ENCODE measurements around the gene ATRN.

ATRN gene

DNA sequence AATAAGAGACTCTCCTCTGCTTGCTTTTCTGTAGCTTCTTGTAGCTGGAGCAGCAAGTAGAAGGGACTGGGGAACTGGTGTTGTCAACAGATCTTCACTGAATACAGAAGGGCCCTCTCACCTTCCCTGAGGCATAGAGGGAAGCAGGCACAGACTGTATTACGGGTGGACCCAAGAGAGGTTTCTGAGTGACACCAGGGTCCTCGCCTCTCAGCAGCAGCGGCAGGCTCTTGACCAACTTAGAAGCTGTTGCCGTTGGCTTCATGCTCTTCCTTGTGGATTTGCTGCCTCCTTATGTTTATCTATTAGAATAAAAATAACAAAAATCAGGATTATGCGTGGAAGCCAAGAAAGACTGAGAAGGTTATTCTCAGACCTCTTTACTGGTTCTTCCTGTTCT lies 160.7 kb downstream of the ATRN start:
- no peak for FAIRE-seq

DNA sequence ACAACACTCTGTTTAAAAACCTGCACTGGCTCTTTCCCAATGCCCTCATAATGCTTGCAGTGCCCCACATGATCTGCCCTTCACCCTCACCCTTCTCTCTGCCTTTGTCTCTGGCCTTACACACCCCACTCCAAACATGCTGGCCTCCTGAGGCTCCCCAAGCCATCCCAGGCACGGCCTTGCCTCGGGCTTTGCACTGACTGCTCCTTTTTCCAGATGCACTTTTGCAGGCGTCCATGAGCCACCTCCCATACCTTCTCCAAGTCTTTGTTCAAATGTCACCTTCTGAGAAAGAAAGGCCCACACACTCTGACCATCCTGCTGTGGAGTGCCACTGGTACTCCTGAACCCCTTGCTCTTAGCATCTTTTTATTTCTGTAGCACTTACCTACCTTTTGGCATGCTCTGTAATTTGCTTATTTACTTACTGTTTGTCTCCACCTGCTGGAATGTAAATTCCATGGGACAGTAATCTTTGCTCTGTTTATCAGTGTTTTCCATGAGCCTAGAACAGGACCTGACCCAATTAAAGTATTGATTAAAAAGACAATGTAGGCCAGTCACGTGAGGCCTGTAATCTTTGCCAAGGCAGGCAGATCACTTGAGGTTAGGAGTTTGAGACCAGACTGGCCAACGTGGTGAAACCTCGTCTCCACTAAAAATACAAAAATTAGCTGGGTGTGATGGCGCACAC lies 161.6 kb downstream of the ATRN start:
- no peak for FAIRE-seq

DNA sequence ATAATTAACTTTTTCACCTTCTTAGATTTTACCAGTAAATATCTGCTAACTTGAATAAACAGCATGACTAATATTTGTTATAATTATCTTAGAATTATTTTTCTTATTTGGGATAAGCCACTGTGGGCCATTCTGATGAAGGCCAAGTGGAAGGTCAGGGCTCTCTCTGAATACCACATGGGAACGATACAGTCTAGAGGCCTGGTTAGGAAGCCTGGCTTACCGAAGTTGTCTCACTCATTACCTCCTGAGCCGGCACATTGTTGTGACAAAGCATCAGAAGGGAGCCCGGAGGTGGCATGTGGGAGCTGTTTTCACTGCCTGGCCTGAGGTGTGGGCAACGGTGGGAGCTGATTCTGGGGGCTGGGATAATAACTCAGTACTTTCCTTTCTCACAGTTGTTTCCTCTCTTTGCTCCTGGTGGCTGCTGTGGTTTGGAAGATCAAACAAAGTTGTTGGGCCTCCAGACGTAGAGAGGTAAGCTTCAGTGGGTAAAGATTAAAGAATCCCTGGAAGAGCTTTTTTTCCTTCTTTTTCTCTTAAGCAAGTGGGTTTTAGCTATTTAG lies 163.2 kb downstream of the ATRN start:
- no peak for FAIRE-seq

GRCh38 chr20:3635346-3635745 lies 164.5 kb downstream of the ATRN start:
- no peak for FAIRE-seq

GRCh38 chr20:3640259-3640658 lies 169.4 kb downstream of the ATRN start:
- FAIRE-seq, result no peak

DNA sequence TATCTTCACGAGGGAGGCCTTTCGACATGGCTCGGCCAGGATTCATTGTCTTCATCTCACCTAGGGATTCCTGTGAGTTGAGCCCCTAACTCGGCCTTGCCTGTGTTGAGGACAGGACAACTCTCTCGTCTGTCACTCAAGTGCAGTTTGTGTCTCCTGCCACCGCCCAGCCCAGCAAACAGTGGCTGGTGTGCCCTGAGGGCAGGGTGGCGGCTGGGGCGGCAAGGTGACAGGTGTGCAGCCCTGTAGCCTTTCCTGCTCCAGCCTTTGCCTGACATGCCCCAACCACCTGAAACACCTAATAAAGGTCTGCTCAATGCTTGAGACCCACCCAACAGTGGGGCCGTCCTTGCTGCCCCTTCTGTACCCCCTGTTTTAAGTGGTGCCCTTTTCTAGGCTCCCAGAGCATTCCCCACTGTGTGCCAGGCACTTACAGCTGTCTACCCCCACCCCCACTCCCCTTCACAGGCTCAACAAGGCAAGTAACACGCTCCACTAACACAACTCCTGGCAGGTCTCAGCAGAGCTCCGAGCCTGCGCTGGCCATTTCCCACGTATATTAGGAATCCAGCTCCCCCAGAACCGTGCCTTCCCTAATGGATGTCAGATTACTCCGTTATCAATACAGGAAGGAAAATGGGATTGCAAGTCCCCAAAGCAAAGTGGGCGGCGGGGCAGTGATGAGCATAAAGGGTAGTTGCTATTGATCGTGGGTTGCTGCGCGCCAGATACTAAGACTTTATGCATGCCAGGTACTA lies 174.7 kb downstream of the ATRN start:
- FAIRE-seq, result no peak

DNA sequence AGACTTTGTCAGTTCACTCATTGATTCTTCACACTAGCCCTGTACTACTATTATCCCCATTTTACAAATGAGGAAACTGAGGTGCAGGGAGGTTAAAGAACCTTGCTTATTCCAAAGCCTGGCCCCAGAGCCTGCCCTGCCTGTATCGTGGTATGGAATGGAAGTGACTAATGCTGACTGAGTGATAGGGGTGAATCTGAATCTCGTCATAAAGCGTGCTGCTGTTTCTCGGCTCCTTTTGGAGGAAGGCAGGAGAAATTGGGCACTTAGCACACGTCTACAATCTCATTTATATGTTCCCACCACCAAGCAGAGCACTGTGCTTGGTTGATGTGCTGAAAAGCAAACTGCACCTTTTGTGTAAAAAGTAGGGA lies 175.2 kb downstream of the ATRN start:
- no peak for FAIRE-seq

DNA sequence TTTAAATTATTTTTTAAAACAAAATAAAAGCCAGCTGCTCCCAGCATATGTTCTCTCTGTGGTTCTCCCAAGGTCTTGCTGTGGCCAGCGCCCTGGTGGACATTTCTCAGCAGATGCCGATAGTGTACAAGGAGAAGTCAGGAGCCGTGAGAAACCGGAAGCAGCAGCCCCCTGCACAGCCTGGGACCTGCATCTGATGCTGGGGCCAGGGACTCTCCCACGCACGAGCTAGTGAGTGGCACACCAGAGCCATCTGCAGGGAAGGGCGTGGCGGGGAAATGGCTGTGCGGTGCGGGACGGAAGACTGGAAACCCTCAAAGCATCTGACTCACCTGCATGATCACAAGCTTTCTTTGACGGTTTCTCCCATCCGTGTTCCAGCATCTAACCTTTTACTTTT lies 175.8 kb downstream of the ATRN start:
- no peak for FAIRE-seq

- FAIRE-seq, result no peak
Measured at GRCh38 chr20:3647473-3647872, 176.7 kb downstream of the ATRN start.

- no peak for FAIRE-seq
Measured at GRCh38 chr20:3648951-3649350, 178.1 kb downstream of the ATRN start.

- FAIRE-seq, result no peak
Measured at GRCh38 chr20:3651204-3651962, 180.6 kb downstream of the ATRN start.

- FAIRE-seq, result no peak
Measured at GRCh38 chr20:3652221-3652620, 181.4 kb downstream of the ATRN start.

- no peak for FAIRE-seq
Measured at GRCh38 chr20:3652676-3653596, 182.1 kb downstream of the ATRN start.

- FAIRE-seq, result no peak
Measured at GRCh38 chr20:3653921-3654320, 183.1 kb downstream of the ATRN start.

- FAIRE-seq, result no peak
Measured at GRCh38 chr20:3654326-3655130, 183.7 kb downstream of the ATRN start.

DNA sequence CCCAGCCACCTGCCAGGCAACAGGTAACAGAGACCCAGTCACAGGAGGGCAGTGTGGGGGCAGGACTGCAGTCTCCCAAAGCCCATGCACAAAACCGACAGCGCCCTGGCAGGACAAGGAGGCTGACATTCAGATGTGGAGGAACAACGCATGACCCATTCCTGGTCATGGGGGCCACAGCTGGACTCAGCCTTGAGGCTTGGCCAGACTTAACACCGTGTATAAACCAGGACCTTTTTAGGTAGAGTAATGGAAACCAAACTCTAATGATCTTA lies 184.2 kb downstream of the ATRN start:
- FAIRE-seq, result no peak

DNA sequence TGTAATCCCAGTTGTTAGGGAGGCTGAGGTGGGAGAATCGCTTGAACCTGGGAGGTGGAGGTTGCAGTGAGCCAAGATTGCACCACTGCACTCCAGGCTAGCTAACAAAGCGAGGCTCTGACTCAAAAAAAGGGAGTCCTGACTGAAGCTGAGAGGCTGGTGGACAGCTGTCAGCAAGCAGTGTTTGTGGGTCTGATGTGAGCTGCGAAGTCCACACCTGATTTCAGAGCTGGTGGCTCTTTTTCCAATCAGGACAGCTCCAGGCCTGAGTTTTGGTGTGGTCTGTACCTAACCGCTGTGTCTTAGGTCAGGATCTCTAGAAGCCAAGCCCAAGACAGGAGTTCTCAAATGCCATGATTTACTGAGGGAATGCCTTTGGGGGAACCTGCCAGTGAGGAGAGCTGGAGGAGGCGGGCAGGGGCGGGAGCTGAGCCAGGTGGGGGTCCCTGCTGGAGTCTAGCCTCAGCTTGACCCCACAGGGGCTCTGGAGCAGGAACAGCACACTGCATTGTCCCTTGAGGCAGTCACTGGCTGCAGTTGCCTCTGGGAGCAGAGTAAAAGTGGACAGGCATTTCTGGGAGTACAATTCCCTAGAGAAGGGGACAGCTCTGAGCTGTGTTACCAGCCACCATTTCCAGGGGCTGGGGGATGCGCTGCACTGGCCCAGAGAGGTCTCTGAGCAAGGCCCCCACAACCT lies 187.3 kb downstream of the ATRN start:
- FAIRE-seq, result no peak

DNA sequence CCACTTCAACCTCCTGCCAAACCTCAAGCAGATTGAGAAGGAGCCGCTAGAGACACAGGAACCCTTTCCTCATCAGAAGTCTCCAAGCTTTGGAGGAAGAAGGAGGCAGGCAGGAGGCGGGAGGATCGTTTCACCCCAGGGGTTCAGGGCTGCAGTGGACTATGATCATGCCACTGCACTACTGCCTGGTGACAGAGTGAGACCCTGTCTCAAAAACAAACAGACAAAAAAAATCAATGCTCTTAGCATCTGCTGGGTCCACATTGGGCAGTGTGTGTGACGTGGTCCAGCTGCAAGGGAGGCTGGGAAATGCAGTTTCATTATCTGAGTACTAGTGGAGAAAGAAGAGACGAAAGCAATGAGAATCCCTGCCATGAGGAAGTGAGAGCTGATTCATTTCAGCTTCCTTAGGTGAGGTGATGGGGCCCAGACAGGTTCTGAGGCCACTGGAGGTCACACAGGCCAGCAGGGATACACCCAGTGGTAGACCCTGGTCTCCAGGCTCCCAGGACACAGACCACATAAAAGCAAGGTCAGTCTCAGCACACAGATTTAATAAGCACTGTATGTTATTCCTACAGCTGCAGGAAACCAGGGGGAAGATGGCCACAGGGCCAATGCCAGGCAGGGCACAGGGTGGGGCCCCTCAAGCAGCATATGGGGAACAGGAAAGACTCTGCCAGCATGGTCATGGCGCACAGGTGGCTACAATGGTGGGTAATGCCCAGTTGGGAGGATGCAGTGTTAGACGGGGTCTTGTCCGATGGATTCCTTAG lies 188.1 kb downstream of the ATRN start:
- no peak for FAIRE-seq

GRCh38 chr20:3659492-3660261 lies 188.9 kb downstream of the ATRN start:
- FAIRE-seq, result no peak
